ENCODE measurements around the gene HLA-F.

The HLA-F gene

DNA sequence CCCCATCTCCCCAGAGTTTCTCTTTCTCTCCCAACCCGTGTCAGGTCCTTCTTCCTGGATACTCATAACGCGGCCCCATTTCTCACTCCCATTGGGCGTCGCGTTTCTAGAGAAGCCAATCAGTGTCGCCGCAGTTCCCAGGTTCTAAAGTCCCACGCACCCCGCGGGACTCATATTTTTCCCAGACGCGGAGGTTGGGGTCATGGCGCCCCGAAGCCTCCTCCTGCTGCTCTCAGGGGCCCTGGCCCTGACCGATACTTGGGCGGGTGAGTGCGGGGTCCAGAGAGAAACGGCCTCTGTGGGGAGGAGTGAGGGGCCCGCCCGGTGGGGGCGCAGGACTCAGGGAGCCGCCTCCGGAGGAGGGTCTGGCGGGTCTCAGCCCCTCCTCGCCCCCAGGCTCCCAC lies at the start of gene HLA-F:
HLA-F (plus strand) TSS at position 173 of the 404 bp plus-strand sequence; CDS start at position 203, 30 bp downstream.
- DNase-seq (ENCODE audit: extremely low read depth in 1 of 2, low read depth in 1 of 2) = peak; percentile 55 to 75

DNA sequence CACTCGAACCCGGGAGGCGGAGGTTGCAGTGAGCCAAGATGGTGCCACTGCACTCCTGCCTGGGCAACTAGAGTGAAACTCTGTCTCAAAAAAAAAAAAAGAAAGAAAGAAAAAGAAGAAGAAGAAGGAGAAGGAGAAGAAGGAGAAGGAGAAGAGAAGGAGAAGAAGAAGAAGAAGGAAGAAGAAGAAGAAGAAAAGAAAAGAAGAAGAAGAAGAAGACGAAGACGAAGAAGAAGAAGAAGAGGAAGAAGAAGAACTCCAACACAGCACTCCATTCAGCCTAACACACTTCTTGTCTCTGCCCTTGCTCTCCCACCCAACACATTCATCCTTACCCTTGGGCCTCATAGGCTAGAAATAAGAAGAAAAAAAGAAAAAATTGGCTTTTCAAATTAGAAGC lies 49.2 kb upstream of the HLA-F start:
- no peak for DNase-seq (ENCODE audit: extremely low read depth in 1 of 2, low read depth in 1 of 2)

DNA sequence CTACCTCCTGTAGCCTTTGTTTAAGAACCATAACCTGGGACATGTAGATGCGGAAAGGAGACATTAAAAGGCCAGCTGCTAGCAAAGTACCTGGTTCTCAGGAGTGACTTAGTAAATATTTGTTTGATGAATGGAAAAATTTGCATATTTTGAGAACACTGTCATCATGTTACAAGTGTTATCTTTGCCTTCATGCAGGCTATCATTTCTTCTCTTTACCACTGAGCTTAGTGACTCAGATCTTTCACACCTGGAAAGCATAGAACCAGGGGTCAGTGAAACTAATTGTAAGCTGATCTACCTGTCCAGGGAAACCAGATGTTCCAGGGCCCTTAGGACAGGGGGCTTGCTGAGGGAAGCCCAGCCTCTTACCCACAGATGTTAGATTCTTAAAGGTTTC lies 47.7 kb upstream of the HLA-F start:
- DNase-seq (ENCODE audit: extremely low read depth in 1 of 2, low read depth in 1 of 2) = no peak

DNA sequence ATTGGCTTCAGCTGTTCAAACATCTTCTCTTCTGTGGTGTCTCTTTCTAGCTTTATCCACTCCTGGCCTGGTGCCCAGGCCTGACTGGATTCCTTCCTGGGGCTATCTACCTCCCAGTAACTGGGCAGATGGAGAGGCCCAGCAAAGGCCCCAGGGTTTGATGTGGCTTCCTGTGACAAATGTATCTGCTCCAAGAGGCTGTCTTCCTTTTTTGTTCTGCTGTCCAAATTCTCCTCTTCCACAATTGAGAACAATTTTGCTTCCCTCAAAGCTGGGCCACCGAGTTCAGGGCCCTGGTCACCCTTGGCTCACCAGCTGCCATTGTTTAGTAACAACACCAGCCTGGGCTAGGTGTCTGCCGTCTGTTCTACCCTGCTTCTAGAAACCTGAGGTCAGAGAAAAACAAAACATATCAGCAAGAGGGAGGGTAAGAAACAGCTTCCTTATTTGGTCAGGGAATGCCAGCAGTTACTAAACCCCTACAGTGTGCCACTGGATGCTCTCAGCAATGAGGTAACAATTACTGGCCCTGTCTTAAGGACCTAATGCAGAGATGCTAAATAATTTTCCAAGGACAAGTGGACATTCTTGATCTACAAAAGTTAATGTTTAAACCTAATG lies 46.1 kb upstream of the HLA-F start:
- no peak for DNase-seq (ENCODE audit: extremely low read depth in 1 of 2, low read depth in 1 of 2)

DNA sequence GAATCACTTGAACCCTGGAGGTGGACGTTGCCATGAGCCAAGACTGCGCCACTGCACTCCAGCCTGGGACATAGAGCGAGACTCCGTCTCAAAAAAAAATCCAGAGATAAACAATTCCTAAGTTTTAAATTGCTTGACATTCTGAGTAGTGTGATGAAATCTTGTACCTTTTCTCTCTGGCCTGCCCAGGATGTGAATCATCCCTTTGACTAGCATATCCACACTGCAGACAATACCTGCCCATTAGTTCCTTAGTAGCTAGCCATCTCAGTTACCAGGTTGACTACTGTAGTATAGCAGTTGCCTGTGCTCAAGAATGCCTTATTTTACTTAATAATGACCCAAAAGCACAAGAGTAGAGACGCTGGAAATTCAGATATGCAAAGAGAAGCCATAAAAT lies 45.1 kb upstream of the HLA-F start:
- DNase-seq (ENCODE audit: extremely low read depth in 1 of 2, low read depth in 1 of 2) = no peak

DNA sequence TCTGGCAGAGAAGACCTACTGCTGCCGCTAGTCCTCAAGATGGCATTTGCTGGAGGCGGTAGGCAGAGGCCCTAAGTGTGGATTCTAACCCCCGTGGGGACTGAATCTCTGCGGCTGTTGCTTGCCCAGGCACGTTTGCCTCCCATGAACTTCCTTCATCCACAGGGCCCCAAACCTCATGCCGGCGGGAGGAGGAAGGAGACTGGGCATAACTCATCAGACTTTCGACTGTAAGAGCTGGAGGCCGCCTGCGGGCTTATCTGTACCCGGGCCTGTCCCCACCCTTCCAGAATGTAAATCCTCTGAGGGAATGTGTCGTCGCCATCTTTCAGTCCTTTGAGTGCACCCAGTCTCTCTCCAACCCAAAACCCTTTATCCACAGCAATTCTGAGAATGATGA lies 43.3 kb upstream of the HLA-F start:
- no peak for DNase-seq (ENCODE audit: extremely low read depth in 1 of 2, low read depth in 1 of 2)

DNA sequence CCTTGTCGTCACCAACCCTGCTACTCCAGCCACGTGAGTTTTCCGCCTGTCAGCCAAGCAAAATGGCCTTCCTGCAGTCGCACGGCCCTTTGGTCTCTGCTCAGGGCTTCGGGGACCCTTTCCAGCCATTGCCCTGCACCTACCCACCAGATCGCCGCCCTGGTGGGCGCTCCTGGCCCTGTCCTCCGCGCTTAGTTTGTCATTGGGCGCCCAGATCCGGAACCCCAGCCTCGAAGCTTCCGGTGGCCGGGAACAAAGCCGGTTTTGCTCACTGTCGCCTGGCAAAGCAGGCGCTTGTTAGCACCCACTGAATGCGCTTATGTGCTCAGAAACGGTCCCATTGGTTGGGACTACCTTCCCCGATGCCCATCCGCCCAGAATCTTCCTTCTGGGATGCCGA lies 42.8 kb upstream of the HLA-F start:
- no peak for DNase-seq (ENCODE audit: extremely low read depth in 1 of 2, low read depth in 1 of 2)

DNA sequence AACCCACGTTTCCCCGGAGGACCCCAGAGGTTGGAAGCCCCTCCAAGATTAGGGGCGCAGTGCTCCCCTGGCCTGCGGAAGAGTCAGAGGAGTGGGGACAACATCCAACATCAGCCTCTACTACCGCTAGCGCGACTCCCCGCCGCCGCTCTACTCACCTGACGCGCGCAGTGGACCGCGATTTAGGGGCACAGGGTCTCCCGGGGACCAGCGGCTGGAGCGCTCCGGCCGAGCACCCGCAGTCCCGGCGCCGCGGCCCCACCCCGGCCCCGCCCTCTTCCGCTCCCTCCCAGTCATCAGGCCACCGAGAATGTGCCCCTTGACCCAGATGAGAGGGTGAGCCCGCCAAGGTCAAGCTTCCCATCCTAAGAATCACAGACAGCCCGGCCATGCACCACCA lies 42.3 kb upstream of the HLA-F start, which contains the start of gene ZFP57:
ZFP57 (minus strand) TSS at position 249 of the 400 bp plus-strand sequence. CDS start 4,149 bp downstream, outside the sequence.
- no peak for DNase-seq (ENCODE audit: extremely low read depth in 1 of 2, low read depth in 1 of 2)

DNA sequence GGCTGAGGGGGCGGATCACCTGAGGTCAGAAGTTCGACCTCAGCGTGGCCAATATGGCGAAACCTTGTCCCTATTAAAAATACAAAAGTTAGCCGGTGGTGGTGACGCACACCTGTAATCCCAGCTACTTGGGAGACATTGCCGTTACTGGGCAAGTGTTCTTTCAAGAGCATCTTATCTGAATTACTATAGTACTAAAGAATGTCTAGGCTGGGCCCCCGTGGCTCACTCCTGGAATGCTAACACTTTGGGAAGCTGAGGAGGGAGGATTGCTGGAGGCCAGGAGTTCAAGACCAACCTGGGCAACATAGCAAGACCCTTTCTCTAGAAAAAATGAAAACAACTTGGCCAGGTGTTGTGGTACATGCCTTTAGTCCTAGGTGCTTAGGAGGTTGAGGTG lies 41.4 kb upstream of the HLA-F start:
- no peak for DNase-seq (ENCODE audit: extremely low read depth in 1 of 2, low read depth in 1 of 2)

DNA sequence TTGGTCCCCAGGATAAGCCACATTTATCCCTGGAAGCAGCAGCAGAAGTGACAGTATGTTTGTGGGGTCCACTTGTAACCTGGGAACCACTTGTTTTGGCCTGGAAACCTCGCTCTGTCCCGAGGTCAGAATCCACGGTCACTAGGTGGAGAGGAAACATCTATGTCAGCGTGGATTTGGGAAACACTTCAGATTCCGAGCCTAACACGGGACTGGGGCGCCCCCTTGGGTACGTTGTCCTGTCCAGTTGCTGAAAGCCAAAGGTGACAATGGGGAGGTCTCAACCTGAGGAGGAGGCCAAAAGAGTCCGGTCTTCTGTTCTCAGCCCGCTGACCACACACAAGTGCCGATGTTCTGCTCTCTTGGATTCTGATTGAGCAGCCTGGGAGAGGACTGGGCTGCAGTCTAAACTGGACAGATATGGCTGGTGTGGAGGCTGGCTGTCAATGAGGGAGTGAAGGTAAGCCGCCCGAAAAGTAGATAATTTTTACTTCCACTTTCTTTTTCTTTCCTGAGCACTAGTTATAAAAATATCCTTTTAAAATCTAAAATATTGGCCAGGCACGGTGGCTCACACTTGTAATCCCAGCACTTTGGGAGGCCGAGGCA lies 37.4 kb upstream of the HLA-F start:
- no peak for DNase-seq (ENCODE audit: extremely low read depth in 1 of 2, low read depth in 1 of 2)

DNA sequence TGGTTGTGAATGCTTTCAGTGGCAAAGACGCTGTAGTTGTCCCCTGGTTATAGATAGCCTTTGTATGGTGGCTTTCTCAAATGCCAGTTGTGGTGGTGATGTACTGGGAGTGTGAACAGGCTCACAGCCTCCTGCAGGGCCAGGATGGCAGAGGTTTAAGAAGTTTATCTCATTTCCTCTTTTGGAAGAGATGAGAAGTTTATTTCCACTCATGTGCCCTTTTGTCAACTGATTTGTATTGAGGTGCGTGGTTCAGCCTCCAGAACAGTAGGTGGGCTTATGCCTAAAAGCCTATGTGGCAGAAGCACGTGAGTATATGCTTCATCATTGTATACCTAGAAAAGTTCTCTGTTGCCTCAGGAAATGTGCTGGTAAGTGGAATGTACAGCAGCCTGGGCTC lies 28.6 kb upstream of the HLA-F start:
- DNase-seq (ENCODE audit: extremely low read depth in 1 of 2, low read depth in 1 of 2) = no peak

DNA sequence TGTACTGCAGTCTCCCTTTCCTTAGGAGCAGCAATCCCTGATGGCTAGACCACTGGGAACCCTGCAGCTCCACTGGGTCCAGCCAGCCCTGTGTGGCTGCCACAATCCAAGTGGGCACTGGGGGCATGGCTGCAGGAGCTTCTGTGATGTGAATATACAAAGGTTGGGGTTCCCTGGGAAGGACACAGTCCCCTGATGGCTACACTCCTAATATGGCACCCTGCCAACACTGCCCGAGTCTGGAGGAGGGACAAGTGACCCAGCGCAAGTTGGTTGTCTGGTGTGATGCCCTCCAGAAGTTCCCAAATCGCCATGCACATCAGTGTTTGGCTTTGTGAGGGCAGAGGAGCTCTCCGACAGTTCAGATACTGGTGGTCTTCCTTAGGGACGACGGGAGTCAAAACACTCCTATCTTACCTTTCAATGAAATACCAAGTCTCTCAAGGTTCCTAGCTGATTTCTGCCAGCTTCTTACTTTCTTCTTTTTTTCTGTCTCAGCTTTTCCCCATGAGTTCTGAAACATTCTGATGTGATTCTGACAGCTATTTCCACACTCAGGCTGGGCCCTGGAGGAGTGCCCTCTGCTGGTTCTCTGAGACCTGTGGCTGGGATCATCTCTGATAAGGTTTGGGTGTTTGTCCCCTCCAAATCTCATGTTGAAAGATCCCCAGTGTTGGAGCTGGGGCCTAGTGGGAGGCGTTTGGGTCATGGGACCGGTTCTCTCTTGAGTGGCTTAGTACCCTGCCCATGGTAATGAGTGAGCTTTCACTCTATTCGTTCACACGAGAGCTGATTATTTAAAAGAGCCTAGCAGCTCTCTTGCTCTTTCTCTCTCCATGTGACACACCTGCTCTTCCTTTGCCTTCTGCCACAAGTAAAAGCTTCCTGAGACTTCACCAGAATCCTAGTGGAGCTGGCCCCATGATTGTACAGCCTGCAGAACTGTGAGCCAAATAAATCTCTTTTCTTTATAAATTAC lies 26.8 kb upstream of the HLA-F start:
- no peak for DNase-seq (ENCODE audit: extremely low read depth in 1 of 2, low read depth in 1 of 2)

DNA sequence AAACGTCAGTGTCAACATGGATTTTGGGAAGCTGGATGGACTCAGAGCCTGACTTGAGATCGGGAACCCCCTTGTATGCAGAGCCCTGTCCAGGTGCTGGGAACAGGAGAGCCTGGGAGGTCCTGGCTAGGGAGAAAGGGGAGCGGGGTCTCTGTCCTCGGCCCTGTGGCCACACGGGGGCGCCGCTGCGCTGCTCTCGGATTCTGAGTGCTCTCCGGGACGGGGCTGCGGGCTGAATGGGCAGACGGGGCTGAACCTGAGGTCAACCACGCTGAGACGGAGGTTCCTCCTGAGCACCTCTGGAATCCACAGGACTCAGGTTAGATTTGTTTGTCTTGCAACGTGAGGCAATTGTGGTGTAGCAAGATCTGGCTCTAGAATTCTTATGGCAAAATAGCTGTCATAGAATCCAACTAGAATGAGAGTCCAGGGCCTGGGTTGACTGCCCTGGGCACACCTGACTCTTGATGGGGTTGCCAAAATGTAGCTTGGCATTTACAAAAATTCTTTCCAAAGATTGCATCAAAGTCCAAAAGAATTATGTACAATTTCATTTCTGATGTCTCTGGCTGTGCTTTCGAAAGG lies 20.6 kb upstream of the HLA-F start:
- peak; percentile 55 to 60 for DNase-seq (ENCODE audit: extremely low read depth in 1 of 2, low read depth in 1 of 2)

DNA sequence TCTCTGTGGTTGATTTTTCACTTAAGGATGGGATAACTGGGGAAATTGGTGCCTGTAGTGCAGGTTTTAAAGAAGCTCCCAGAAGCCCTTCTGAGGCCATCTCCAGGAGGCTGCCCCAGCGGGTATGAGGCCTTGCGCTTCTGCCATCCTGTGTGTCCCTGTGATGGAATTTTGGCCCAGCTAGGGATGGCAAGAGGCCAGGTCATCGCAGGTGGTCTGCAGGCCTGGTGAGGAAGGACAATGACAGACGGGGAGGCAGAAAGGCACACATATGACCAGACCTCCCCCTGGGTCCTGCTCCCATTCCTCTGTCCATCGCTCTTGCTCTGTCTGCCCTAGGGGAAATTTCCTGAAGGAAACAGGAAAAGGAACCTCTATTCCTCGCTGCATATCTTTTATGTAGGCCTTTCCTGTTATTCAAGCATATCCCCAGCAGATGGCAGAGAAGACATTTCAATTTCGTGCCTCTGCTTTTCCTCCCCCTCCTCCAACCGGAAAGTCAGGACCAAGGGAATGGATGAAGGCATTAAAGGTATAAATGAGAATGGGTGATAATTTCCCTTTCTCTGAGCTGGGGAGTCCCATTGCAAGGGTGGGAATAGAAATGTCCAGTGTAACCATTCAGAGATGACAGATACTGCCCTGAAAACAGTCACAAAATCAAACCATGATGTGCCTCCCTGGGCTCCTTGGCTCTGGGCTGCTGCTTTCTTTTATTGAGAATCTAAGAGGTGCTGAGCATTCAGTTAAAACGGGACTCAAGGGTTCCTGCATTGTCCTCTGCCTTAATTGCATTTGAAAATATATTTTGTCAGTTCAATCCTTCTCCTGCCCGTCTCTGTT lies 17.6 kb upstream of the HLA-F start:
- DNase-seq (ENCODE audit: extremely low read depth in 1 of 2, low read depth in 1 of 2) = no peak

DNA sequence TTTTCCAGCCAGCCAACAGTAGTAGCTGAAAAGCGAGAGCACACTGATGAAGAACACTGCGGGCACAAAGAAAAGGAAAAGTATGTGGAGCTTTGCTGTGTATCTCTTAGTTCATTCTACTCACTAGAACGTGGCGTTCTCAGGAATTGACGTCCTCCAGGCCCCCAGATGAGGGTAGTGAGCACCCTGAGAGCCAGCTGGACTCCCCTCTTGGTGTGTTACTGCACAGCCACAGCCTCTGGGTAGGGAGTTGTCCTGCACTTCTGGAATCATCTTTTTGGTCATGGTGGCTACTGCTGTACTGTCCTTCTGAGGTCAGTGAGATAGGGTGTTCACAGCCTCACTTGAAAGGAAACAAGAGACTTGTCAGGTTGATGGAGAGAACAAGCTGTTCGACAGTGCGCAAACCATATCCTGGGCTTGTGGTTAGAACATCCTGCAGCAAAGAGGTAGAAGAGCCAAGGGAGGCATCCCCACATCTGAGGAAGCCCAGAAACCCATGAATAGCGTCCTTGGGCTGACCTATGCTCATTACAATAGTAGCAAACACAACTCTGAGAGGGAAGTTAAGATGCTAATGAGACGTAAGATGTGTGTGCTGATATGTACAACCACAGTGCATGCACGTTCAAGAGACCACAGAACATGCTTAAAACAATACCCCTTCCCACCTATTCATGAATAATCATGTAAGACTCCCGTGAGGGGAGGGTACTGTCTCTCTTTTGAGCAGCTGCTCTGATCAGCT lies 14.6 kb upstream of the HLA-F start:
- DNase-seq (ENCODE audit: extremely low read depth in 1 of 2, low read depth in 1 of 2) = peak in 1 of 2 donors; percentile 22

DNA sequence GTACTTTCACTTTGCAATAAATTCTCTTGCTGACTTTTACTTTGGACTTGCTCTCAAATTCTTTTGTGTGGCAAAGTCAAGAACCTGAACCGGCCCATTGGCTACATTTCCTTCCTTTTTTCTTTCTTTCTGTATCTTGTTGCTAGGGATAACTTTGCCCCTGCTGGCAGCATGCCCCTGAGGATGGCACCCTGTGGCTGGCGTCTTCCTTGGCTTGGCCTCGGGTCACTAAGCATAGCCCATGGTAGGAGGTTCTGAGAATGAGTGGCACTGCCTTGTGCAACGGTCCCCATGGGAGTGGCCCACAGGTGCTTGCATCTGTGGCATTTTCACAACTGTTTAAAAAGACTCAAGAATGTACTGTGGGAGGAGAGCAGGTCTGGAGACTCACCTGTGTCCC lies 14.0 kb upstream of the HLA-F start:
- no peak for DNase-seq (ENCODE audit: extremely low read depth in 1 of 2, low read depth in 1 of 2)

DNA sequence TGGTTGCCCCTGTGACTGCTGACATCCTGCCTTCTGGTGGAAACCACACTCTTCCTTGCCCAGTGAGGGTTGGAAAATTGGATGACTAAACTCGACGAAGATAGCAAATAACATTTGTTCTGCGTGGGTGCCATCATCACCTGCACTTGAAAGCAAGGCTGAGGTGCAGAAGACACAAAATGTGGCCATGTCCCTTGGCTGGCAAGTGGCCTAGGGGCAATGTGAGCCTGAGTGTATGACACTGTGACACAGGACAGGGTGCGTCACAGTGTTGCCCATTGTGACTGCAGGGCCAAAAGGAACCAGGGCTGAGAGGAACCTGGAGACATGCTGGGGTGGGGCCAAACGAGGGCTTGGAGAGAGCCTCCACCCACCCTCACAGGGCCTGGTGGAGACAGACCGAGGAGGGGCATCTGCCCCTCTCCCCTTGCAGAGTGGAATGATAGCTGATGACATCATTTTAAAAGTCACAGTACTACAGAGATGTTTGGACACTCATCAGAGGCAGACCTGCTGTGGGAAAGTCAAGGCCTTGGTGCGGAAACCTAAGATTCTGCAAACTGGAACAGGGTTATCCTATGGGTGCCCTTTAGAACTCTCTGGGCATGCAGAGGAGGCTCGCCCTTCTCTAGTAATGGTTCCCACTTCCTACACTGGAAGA lies 12.8 kb upstream of the HLA-F start:
- no peak for DNase-seq (ENCODE audit: extremely low read depth in 1 of 2, low read depth in 1 of 2)

DNA sequence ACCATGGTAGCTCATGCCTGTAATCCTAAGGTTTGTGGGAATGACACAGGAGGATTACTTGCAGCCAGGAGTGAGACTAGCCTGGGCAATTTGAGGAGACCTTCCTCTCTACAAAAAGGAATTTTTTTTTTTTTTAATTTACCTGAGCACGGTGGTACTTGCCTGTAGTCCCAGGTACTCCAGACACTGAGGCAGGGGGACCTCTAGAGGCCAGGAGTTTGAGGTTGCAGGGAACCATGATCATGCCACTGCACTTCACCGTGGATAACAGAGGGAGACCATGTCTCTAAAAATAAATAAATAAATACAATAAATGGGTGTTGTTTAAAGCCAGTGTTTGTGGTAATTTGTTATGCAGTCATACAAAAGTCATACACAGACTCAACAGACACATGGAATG lies 2.4 kb upstream of the HLA-F start:
- DNase-seq (ENCODE audit: extremely low read depth in 1 of 2, low read depth in 1 of 2) = no peak

Measured in stimulated activated CD8-positive, alpha-beta memory T cell treated with anti-CD3 and anti-CD28 coated beads, Interleukin-7, amount 100 ng/mL, for 48 hours (primary cell).